Loucy (cell line): ENCODE data around the gene DHRSX.

Experiments
- EZH2phosphoT487 ChIP-seq: fragments of 200-600 bp; IDR thresholded peaks from 2 replicates; pipeline ENCODE4 v1.6.1; 2018; ENCODE audit warnings: antibody characterized with exemption, mild to moderate bottlenecking, moderate library complexity, borderline replicate concordance
- TF ChIP-seq, protein P1 (sequence below): fragments of 200-600 bp; sonication (generic); conservative IDR thresholded peaks from 2 replicates; pipeline ENCODE4 v1.5.1; 2014; ENCODE audit warnings: mild to moderate bottlenecking, antibody characterized with exemption, low read length

DNA sequence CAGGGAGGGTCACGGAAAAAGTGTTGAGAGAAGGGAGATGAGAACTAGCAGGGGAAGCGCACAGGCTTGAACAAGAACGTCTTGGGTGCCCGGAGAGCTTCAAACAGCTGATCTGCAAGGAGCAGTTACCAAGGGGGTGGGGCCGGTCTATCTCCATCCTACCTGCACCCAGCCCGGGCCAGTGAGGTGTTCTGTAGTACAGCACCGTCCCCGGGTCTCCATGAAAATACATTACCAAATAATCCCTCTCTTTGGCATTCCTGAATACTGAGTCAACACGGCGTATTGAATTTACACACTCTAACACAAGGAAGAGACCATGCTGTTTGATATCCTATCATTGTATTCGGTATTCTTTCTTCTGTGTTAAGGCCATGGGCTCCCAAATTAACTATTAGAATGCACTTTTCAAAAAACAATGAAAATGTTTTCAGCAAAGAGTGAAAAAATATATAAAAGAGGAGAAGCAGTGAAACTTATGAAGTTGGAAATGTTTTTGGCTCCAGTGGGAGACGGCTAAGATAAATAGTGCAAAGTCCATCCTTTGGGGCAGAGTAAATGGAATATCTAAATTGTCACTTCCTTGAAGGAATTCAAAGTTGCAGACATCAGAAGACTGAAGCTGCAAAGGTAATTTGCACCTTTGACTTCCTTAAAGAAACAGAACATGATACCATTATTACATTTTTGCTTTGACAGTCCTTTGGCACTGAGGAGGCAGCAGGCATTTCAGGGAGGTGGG lies 90.3 kb downstream of the DHRSX start:
- TF ChIP-seq, protein P1, sequence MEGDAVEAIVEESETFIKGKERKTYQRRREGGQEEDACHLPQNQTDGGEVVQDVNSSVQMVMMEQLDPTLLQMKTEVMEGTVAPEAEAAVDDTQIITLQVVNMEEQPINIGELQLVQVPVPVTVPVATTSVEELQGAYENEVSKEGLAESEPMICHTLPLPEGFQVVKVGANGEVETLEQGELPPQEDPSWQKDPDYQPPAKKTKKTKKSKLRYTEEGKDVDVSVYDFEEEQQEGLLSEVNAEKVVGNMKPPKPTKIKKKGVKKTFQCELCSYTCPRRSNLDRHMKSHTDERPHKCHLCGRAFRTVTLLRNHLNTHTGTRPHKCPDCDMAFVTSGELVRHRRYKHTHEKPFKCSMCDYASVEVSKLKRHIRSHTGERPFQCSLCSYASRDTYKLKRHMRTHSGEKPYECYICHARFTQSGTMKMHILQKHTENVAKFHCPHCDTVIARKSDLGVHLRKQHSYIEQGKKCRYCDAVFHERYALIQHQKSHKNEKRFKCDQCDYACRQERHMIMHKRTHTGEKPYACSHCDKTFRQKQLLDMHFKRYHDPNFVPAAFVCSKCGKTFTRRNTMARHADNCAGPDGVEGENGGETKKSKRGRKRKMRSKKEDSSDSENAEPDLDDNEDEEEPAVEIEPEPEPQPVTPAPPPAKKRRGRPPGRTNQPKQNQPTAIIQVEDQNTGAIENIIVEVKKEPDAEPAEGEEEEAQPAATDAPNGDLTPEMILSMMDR, result no peak
- TF ChIP-seq EZH2phosphoT487, result no peak
